ENCODE results near the gene HIBCH. TPM values are rescaled to one million over a fixed set of nuclear protein-coding genes. Genes with fewer than 3 reads are reported as not detected.

The HIBCH gene
- polyA plus RNA-seq, 1 donor (not counting 4 experiments of a cell fraction or from before 2014, with no cell fraction given) = 19.4 TPM

GRCh38 chr2:190183539-190183938 is 136.1 kb downstream of the HIBCH start:
- no peak overlapping the region for H3K27ac ChIP-seq (ENCODE audit: control insufficient read depth, insufficient read depth, low read length)
- no peaks in the 10 kb centered on the region for H4K20me1 ChIP-seq (ENCODE audit: control insufficient read depth, extremely low read depth, insufficient read depth, low read length)
- dilution Hi-C loops (cut with MboI; ENCODE audit: extremely low pct_ligation_motif_present, low sequenced_read_pairs) = no loop called here
- no peaks in the 10 kb centered on the region for H3K27me3 ChIP-seq (ENCODE audit: control insufficient read depth, extremely low read depth, insufficient read depth, low read length)
- H3K9ac ChIP-seq (ENCODE audit: control insufficient read depth, extremely low read depth, insufficient read depth, low read length) = no peak overlapping the region
- H3K4me2 ChIP-seq (ENCODE audit: control insufficient read depth, extremely low read depth, insufficient read depth, low read depth, low read length) = no peak overlapping the region
- H3K4me1 ChIP-seq (ENCODE audit: control insufficient read depth, extremely low read depth, insufficient read depth, low read length) = peaks cover 3% of the 10 kb centered on the region
- H3K9me3 ChIP-seq (ENCODE audit: control insufficient read depth, low read depth, low read length) = no peaks in the 10 kb centered on the region
- FAIRE-seq (no peak), DNase-seq (ENCODE audit: low read depth, low spot score) (no peak)
- no peak overlapping the region for H2AFZ ChIP-seq (ENCODE audit: control insufficient read depth, low read length)
- H3K36me3 ChIP-seq (ENCODE audit: control insufficient read depth in 2 of 2, extremely low read depth in 1 of 2, insufficient read depth in 2 of 2, low read length in 2 of 2) = no peaks in the 10 kb centered on the region
- H3K4me3 ChIP-seq (ENCODE audit: control insufficient read depth in 2 of 3, extremely low read depth in 1 of 3, insufficient read depth in 2 of 3, low read depth in 1 of 3, low read length in 3 of 3) = no peak overlapping the region
- H3K79me2 ChIP-seq (ENCODE audit: control insufficient read depth, insufficient read depth, low read length) = no peaks in the 10 kb centered on the region
- TF ChIP-seq EZH2 (IDR thresholded peaks at IDR 0.05; ENCODE audit: low read length) (no peak), CTCF (optimal IDR thresholded peaks at IDR 0.05 in 1 of 3, IDR thresholded peaks at IDR 0.05 in 1 of 3, conservative IDR thresholded peaks at IDR 0.05 in 1 of 3; ENCODE audit: extremely low read depth in 1 of 3, insufficient read depth in 2 of 3, low read length in 3 of 3) (no peak)
- H3K9me1 ChIP-seq (ENCODE audit: control insufficient read depth, extremely low read depth, insufficient read depth, low read length) = no peaks in the 10 kb centered on the region

- dilution Hi-C loops (cut with MboI; ENCODE audit: extremely low pct_ligation_motif_present, low sequenced_read_pairs) = no loop called here
- Histone ChIP-seq H3K9ac (ENCODE audit: control insufficient read depth, extremely low read depth, insufficient read depth, low read length) (no peak overlapping the region), H3K36me3 (ENCODE audit: control insufficient read depth in 2 of 2, extremely low read depth in 1 of 2, insufficient read depth in 2 of 2, low read length in 2 of 2) (no peaks in the 10 kb centered on the region), H3K79me2 (ENCODE audit: control insufficient read depth, insufficient read depth, low read length) (no peaks in the 10 kb centered on the region), H3K4me3 (ENCODE audit: control insufficient read depth in 2 of 3, extremely low read depth in 1 of 3, insufficient read depth in 2 of 3, low read depth in 1 of 3, low read length in 3 of 3) (no peak overlapping the region), H3K27me3 (ENCODE audit: control insufficient read depth, extremely low read depth, insufficient read depth, low read length) (no peaks in the 10 kb centered on the region), H3K9me3 (ENCODE audit: control insufficient read depth, low read depth, low read length) (no peaks in the 10 kb centered on the region), H3K4me2 (ENCODE audit: control insufficient read depth, extremely low read depth, insufficient read depth, low read depth, low read length) (no peak overlapping the region), H3K9me1 (ENCODE audit: control insufficient read depth, extremely low read depth, insufficient read depth, low read length) (no peaks in the 10 kb centered on the region), H3K27ac (ENCODE audit: control insufficient read depth, insufficient read depth, low read length) (no peak overlapping the region), H3K4me1 (ENCODE audit: control insufficient read depth, extremely low read depth, insufficient read depth, low read length) (peaks cover 3% of the 10 kb centered on the region), H2AFZ (ENCODE audit: control insufficient read depth, low read length) (no peak overlapping the region), H4K20me1 (ENCODE audit: control insufficient read depth, extremely low read depth, insufficient read depth, low read length) (no peaks in the 10 kb centered on the region)
- no peak for FAIRE-seq
- TF ChIP-seq EZH2 (IDR thresholded peaks at IDR 0.05; ENCODE audit: low read length) (no peak), CTCF (optimal IDR thresholded peaks at IDR 0.05 in 1 of 3, IDR thresholded peaks at IDR 0.05 in 1 of 3, conservative IDR thresholded peaks at IDR 0.05 in 1 of 3; ENCODE audit: extremely low read depth in 1 of 3, insufficient read depth in 2 of 3, low read length in 3 of 3) (no peak)
- no peak for DNase-seq (ENCODE audit: low read depth, low spot score)
Measured at GRCh38 chr2:190182071-190182524, 137.5 kb downstream of the HIBCH start.
